Fibroblast of skin of abdomen (primary cell): ENCODE results near the gene DZIP1.

Source experiments
- DNase-seq: peaks from one replicate; pipeline ENCODE4 v3.0.0-alpha.2; 2013

Gene DZIP1

DNA sequence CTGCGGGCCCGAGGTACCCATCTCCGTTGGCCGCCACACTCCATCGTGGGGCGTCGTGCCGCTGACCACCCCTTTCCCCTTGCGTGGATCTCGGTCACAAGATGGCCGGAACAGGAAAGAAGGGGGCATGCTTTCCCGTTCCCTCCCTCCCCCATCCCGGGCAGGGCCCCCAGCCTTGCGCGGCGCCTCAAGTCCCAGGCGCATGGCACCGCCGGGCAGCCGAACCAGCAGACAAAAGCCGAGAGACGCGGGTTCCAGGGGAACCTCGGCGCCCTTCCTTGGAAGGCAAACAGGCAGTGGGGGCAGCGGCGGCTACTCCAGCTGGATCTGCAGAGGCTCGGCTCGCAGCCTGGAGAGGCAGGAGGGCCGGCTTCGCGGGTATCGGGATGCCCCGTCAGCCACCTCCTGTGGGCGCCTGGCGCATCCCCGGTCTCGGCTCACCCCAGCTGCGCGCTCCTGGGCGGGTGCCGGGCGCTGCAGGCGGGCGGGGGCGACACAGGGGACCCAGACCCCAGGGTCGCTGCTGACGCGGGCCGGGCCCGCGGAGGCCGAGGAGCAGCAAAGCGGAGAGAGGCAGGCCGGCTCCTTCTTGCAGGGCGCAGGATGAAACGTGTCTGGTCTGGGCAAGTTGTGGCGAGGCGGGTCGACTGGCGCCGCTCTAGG is 439 bp downstream of the DZIP1 start:
- DNase-seq, result peak; percentile 27

DNA sequence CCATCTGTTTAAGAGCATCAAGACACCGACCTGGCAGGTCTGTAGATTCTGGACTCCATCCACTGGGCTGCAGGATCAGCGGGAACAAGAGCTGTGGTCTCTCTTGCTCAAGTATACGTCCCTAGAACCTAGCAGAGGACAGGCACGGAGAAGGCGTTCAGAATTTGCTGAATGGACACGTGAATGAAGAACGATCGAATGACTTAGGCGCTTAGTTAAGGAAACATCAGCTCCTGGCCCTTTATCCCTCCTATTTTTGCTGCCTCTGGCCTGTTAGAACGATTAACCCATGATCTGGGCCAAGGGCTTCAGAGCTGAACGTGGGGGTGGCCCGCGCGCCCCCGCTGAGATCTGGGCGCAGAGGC is 953 bp downstream of the DZIP1 start:
- DNase-seq, result peak; percentile 31

DNA sequence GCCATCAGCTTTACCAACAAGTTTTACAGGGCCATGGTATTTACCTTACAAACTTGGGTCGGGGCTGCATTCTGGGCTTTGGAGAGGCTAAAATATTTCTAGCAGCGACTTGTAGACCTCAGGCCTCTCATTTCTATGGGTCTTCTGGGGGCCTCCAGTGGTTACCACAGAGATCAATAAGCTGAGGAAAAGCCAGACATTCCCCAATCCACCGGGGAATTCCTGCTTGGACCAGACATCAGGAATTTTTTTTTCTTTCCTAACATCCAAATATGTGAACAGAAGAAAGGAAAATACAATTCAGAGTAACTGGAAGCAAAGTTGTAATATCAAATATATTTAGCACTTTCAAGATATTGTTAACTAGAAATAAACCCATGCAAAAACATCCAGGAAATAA is 1.5 kb downstream of the DZIP1 start:
- peak; percentile 43 for DNase-seq

GRCh38 chr13:95642028-95642621 is 2.4 kb downstream of the DZIP1 start:
- DNase-seq, result peak; percentile 58

GRCh38 chr13:95641291-95642027 is 3.0 kb downstream of the DZIP1 start:
- no peak for DNase-seq

GRCh38 chr13:95636853-95637252 is 7.7 kb downstream of the DZIP1 start:
- no peak for DNase-seq

GRCh38 chr13:95630593-95630992 is 13.9 kb downstream of the DZIP1 start:
- no peak for DNase-seq

DNA sequence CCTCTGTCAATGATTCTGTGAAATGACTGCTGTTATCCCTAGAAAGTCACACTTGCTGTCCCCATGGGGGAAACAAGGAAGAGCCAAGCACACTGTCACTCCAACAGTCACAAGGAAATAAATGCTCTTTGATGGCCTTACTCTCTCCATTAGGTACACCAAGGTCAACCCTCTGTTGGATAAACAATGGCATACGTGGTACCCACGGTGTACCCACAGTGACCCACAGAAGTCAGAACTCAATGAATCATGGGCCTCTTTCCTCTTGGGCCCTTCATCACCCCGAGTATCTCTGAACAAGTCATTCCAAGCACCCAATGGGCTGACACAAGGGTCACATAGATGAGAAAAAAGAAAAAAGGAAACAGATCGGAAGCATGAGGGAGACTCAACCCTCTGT is 15.4 kb downstream of the DZIP1 start:
- DNase-seq, result no peak

DNA sequence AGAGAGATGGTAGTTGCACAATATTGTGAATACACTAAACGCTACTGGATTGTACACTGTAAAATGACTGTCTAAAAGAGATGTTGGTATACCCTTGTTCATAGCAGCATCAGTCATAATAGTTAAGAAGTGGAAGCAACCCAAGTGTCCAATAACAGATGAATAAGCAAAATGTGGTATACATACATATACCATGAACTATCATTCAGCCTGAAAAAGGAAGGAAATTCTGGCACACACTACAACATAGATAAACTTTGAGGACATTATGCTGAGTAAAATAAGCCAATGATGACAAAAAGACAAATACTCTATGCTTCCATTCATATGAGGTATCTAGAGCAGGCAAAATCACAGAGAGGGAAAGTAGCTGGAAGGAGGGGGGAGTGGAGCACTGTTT is 16.0 kb downstream of the DZIP1 start:
- DNase-seq, result no peak

DNA sequence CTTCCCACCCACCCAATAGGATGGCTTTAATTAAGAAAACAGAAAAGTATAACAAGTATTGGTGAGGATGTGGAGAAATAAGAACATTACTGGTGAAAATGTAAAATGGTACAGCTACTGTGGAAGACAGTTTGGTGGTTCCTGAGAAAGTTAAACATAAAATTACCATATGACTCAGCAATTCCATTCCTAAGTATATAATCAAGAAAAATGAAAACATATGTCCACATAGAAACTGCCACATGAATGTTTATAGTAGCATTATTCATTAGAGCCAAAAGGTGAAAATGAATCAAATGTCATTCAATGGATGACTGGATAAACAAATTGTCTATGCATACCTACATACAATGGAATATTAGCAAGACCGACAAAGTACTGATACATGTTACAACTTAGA is 16.9 kb downstream of the DZIP1 start:
- DNase-seq, result peak; percentile 68

DNA sequence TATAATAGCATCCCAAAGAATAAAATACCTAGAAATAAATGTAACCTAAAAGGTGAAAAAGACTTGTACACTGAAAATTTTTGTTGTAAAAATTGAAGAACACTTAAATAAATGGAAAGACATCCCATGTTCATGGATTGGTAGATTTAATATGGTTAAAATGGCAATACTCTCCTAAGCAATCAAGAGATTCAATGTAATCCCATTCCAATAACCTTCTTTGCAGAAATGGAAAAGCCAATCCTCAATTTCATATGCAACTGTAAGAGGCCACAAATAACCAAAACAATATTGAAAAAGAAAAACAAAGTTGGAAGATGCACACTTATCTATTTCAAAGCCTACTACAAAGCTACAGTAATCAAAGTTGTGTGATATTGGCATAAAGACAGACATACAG is 17.7 kb downstream of the DZIP1 start:
- DNase-seq, result no peak

DNA sequence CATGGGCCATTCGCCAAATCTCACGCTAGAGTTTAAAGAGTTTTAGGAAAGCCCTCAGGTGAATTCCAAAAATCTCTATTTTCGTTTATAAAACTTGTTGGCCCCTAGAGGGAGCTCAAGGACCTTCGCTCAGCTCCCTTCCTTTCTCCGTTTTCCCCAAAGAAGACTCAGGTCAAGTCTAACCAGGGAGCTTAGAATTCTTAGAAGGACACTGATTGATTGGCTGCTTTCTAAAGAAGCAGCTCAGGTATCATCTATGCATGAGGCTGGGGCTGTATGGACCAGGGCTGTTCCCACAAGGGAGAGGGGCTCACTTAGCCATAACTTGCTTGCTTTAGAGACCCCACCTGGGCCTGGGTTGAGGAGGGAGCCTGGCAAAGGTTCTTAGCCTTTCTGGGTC is 20.5 kb downstream of the DZIP1 start:
- DNase-seq, result peak; percentile 56

GRCh38 chr13:95623141-95623540 is 21.4 kb downstream of the DZIP1 start:
- no peak for DNase-seq

GRCh38 chr13:95620825-95621498 is 23.5 kb downstream of the DZIP1 start:
- DNase-seq, result no peak

DNA sequence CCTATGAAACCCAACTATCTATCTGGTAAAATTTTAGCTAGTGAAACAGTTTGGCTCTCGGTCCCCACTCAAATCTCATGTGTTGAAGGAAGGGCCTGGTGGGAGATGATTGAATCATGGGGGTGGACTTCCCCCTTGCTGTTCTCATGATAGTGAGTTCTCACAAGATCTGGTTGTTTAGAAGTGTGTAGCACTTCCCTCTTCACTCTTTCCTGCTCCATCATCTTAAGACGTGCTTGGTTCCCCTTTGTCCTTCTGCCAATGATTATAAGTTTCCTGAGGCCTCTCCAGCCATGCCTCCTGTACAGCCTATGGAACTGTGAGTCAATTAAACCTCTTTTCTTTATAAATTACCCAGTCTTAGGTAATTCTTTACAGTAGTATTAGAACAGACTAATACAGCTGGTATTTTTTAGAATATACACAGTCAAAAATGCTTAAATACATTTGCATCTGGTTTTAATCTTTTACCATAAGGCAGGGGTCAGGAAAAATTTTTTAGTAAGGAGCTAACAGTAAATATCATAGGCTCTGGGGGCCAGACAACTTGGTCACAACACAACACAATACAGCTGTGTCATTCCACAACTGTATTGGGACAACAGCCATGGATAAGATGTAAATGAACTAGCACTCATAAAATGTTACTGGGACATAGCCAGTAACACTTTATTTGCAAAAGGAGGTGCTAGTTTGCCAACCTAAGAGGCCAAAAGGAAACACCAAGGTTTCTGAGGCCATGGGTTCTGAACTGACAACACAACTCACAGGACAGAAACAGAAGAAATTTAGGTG is 24.3 kb downstream of the DZIP1 start:
- no peak for DNase-seq

DNA sequence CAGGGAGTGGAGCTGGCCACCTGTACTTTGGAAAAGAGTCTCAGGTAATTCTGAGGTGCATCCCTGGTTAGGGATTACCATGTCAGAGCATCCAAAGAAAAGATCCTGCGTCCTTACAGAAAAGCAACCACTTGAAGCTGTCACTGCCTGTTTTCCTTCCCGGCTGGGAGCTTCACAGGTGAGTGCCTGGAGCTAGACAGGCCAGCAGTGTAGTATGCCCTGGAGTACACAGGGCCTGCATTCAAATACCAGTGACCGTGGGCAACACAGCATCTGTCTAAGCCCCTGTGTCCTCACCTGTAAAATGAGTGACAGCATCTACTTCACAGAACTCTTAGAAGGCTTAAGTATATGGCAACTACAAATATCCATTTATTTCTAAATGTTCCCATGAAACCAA is 29.0 kb downstream of the DZIP1 start:
- DNase-seq, result no peak

DNA sequence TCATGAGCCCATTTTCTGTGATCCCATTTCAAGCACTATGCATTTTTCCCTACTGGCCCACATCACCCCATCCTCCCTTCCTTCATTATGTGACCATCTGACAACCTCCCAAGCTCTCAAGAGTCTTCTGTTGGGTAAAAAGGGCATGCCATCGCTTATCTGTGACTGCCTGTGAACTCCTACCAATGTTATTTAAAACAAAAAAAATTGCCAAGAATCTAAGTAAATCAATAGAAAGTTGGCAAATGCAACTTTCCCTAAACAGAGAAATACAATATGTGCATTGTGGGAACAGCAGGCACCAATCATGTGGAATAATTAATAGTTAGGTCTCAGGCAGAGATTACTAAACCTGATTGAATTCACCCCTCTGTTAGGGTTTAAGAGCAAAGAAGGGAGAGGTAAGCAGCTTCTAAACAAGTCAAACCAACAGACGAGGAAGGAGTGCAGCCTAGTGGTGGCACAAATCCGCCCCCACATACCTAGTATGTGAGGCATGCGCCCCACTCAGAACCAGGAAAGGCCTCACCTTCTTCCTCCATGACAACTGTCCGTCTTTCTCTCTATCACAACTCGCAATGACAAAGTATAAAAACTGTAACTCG is 29.8 kb downstream of the DZIP1 start:
- DNase-seq, result no peak

DNA sequence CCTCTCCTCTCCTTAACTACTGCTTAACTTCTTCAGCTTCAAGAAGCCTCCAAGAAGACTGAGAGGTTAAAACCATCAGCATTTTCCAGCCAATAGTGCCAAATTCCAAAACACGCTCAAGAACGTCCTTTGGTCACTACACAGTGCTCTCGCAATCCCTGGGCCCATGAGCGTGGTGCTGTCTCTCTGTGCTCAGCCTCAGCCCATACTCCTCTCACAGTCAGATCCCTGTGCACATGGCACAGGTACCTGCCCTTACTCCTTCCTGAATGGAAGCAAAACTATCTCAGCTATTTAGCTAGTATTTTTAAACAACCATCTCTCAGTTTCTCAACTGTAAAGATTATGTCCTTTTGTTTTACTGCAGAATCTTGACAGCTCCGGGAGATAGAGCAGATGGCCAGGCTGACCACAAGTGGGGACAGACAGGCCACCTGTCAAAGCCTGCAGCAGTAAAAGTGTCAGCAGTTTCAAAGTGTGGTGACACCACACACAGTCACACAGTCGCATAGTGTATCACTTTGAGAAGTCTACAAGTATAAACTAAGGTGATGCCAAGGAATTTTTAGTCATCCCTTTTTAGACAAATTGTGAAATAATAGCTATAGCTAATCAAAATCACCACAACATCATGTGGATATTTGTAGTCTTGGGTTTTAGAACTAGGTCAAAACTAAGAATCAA is 35.7 kb downstream of the DZIP1 start:
- no peak for DNase-seq

- peak; percentile 22 for DNase-seq
Observed at GRCh38 chr13:95607366-95607765, 37.1 kb downstream of the DZIP1 start.

DNA sequence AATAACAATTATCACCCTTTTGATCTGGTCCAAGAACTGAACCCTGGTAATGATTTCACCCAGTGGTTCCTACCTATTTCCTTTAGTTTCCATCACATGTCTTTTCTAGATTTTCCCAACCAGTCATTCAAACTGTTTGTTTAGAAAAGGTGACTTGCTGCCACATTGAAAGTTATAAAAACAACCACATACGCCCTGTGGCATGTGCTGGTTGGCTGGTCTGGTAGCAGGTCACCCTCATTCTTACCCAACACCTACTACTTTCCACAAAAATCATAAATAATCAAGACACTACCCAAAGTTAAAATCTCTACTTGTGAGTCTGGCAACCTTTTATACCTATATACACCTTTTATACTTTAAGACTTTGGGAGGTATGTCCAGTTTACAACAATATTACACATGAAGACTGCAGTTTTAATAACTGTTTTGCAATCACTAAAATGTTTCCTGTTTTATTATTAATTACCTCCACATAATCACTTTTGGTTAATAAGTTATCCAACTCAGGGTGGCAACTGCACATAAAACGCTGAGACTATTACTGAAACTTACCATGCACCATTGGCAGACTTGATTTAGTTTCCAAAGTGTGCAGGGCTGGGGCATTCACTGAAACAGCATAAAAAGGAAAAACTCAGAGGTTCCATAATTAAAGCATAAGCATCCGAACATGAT is 38.9 kb downstream of the DZIP1 start:
- DNase-seq, result no peak

GRCh38 chr13:95604556-95604915 is 40.0 kb downstream of the DZIP1 start:
- DNase-seq, result no peak
